ENCODE data around the gene RAD21L1.

Gene RAD21L1

GRCh38 chr20:1274485-1275311 is 48.9 kb downstream of the RAD21L1 start:
- no peak for DNase-seq

- no peak for DNase-seq
Observed at GRCh38 chr20:1275919-1276318, 50.1 kb downstream of the RAD21L1 start.

- DNase-seq: no peak
Observed at GRCh38 chr20:1277529-1278322, 51.9 kb downstream of the RAD21L1 start.

GRCh38 chr20:1278993-1279392 is 53.1 kb downstream of the RAD21L1 start:
- no peak for DNase-seq

GRCh38 chr20:1280195-1281102 is 54.6 kb downstream of the RAD21L1 start:
- DNase-seq: no peak

- DNase-seq: no peak
Observed at GRCh38 chr20:1281279-1282057, 55.6 kb downstream of the RAD21L1 start.

GRCh38 chr20:1282966-1283365 is 57.1 kb downstream of the RAD21L1 start:
- no peak for DNase-seq

- DNase-seq: no peak
Observed at GRCh38 chr20:1283522-1284510, 58.0 kb downstream of the RAD21L1 start.

GRCh38 chr20:1286267-1287024 is 60.6 kb downstream of the RAD21L1 start:
- DNase-seq: no peak

- DNase-seq: no peak
Observed at GRCh38 chr20:1287306-1287705, 61.5 kb downstream of the RAD21L1 start.

GRCh38 chr20:1287787-1288569 is 62.1 kb downstream of the RAD21L1 start:
- peak; percentile 17 for DNase-seq

- peak; percentile 40 for DNase-seq
Observed at GRCh38 chr20:1291191-1291741, 65.4 kb downstream of the RAD21L1 start.

GRCh38 chr20:1292620-1293019 is 66.8 kb downstream of the RAD21L1 start:
- DNase-seq: peak; percentile 0

GRCh38 chr20:1293641-1294379 is 68.0 kb downstream of the RAD21L1 start:
- peak; percentile 1 for DNase-seq

- peak; percentile 24 for DNase-seq
Observed at GRCh38 chr20:1294497-1294896, 68.7 kb downstream of the RAD21L1 start.

- DNase-seq: peak; percentile 11
Observed at GRCh38 chr20:1295276-1295930, 69.6 kb downstream of the RAD21L1 start.

- DNase-seq: peak; percentile 13
Observed at GRCh38 chr20:1296117-1296610, 70.3 kb downstream of the RAD21L1 start.

Measured in left hindlimb (tissue), 1 donor.